HCT116 (cell line): Measurements from ENCODE around the gene SPG7.

Experiments
- EZH2phosphoT487 ChIP-seq: fragments of 200-600 bp; IDR thresholded peaks from 2 replicates; pipeline ENCODE4 v1.6.1; 2018; ENCODE audit warnings: antibody characterized with exemption, borderline replicate concordance
- REST ChIP-seq: IDR thresholded peaks from 2 replicates; pipeline ENCODE4 v1.6.1; 2012; ENCODE audit warnings: low read depth
- TF ChIP-seq, protein P1 (sequence below), 3 experiments: fragments of 200-600 bp in 1 of 3; sonication (generic) in 1 of 3; IDR thresholded peaks in 2 of 3; conservative IDR thresholded peaks in 1 of 3; 2 replicates each; pipeline ENCODE4 v1.5.1; 2012 to 2017; ENCODE audit warnings: low read depth in 2 of 3, low read length in 2 of 3, antibody characterized with exemption in 1 of 3, borderline replicate concordance in 1 of 3, control low read depth in 1 of 3, mild to moderate bottlenecking in 1 of 3, mixed read lengths in 1 of 3, mixed run types in 1 of 3, moderate library complexity in 1 of 3; ENCODE audit not compliant: insufficient read depth in 1 of 3

GRCh38 chr16:89522287-89522686, 14.1 kb downstream of the SPG7 start:
- no peak for TF ChIP-seq EZH2phosphoT487
- TF ChIP-seq, protein P1, sequence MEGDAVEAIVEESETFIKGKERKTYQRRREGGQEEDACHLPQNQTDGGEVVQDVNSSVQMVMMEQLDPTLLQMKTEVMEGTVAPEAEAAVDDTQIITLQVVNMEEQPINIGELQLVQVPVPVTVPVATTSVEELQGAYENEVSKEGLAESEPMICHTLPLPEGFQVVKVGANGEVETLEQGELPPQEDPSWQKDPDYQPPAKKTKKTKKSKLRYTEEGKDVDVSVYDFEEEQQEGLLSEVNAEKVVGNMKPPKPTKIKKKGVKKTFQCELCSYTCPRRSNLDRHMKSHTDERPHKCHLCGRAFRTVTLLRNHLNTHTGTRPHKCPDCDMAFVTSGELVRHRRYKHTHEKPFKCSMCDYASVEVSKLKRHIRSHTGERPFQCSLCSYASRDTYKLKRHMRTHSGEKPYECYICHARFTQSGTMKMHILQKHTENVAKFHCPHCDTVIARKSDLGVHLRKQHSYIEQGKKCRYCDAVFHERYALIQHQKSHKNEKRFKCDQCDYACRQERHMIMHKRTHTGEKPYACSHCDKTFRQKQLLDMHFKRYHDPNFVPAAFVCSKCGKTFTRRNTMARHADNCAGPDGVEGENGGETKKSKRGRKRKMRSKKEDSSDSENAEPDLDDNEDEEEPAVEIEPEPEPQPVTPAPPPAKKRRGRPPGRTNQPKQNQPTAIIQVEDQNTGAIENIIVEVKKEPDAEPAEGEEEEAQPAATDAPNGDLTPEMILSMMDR (IDR thresholded peaks at IDR 0.05 in 2 of 3, conservative IDR thresholded peaks at IDR 0.05 in 1 of 3; ENCODE audit: borderline replicate concordance in 1 of 3, insufficient read depth in 1 of 3, low read depth in 2 of 3, low read length in 2 of 3), result no peak
- TF ChIP-seq REST, result no peak
